Activated naive CD4-positive, alpha-beta T cell treated with anti-CD3 and anti-CD28 coated beads, Interleukin-2, amount 50 U/mL, for 24 hours (primary cell): ENCODE measurements around the gene ACTG2.
"Not testable (repeated sequence)": the region's sequence is repeated elsewhere in the genome, so short reads cannot be mapped to it uniquely, and the experiment has no call there.

Experiments used
- H3K27ac Mint-ChIP-seq: one replicate; pipeline ENCODE4 v1.8.0; 2021; ENCODE audit warnings: mild to moderate bottlenecking, mixed read lengths
- H3K27me3 Mint-ChIP-seq: one replicate; pipeline ENCODE4 v1.8.0; 2021; ENCODE audit warnings: mixed read lengths
- H3K36me3 Mint-ChIP-seq: one replicate; pipeline ENCODE4 v1.8.0; 2021; ENCODE audit warnings: mixed read lengths
- H3K4me1 Mint-ChIP-seq: one replicate; pipeline ENCODE4 v1.8.0; 2021; ENCODE audit warnings: mixed read lengths
- H3K4me3 Mint-ChIP-seq: one replicate; pipeline ENCODE4 v1.8.0; 2021; ENCODE audit warnings: mild to moderate bottlenecking, mixed read lengths
- H3K9me3 Mint-ChIP-seq: one replicate; pipeline ENCODE4 v1.8.0; 2021; ENCODE audit warnings: mixed read lengths

Gene ACTG2

DNA sequence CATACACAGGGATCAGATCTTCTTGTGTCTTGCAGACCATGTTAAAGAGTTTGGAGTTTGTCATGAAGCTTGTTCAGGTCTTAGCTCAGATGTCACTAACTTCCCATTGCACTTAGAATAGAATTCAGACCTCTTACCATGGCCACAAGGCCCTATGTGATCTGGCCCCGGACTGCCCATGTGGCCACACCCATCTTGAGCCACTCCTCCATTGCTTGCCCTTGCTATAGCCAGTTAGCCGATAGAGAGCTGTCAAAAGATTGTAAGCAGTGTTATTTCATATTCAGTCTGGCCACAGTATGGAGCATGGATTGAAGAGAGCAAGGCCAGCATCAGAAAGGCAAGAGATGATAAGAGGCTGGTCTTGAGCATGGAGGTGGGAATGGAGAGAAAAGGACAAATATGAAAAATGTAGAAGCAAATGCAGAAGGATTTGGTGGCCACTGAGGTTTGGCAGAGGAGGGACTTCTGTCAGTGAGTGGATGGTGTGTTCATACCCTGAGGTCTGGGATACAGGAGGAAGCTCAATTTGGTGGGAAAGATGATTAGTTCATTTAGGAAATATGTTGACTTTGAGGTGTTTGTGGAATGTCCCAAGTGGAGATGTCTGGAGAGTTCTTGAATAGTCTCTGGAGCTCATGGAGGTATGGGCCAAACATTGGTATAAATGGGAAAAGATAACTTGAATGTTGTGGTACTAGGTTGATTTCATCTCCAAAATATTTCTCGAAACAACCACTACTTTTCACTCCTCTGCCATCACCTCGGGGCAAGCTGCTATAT, 44.5 kb downstream of the ACTG2 start:
- Mint-ChIP-seq H3K4me1 (peaks cover 88% of the 10 kb centered on the region), H3K27me3 (no peaks in the 10 kb centered on the region), H3K36me3 (peaks cover 23% of the 10 kb centered on the region), H3K4me3 (no peak overlapping the region), H3K27ac (peak overlapping the region; percentile 9), H3K9me3 (no peaks in the 10 kb centered on the region)

DNA sequence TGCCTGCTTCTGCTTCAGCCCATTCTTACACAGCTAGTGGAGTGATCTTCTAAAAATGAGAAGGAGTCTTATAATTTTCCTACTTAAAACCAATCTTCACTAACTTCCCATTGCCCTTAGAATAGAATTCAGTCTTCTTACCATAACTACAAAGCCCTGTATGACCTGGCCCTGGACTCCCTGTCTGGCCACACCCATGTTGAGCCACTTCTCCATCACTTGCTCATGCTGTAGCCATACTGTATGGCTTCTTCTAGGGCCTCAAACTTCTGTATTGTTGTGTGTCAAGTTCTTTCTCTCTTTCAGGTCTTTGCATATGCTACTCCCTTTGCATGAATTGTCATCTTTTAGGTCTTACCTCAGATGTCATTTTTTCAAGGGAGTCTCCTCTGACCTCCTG, 45.1 kb downstream of the ACTG2 start:
- H3K36me3 Mint-ChIP-seq: peaks cover 28% of the 10 kb centered on the region
- no peaks in the 10 kb centered on the region for H3K27me3 Mint-ChIP-seq
- H3K4me1 Mint-ChIP-seq: peaks cover 88% of the 10 kb centered on the region
- H3K9me3 Mint-ChIP-seq: no peaks in the 10 kb centered on the region
- no peak overlapping the region for H3K4me3 Mint-ChIP-seq
- H3K27ac Mint-ChIP-seq: peak overlapping the region; percentile 73

- Mint-ChIP-seq H3K27me3 (no peaks in the 10 kb centered on the region), H3K9me3 (no peaks in the 10 kb centered on the region), H3K27ac (peak overlapping the region; percentile 46), H3K4me3 (peak overlapping the region; percentile 36), H3K36me3 (peaks cover 26% of the 10 kb centered on the region), H3K4me1 (peaks cover 86% of the 10 kb centered on the region)
Measured at GRCh38 chr2:73938718-73939352, 46.0 kb downstream of the ACTG2 start.

DNA sequence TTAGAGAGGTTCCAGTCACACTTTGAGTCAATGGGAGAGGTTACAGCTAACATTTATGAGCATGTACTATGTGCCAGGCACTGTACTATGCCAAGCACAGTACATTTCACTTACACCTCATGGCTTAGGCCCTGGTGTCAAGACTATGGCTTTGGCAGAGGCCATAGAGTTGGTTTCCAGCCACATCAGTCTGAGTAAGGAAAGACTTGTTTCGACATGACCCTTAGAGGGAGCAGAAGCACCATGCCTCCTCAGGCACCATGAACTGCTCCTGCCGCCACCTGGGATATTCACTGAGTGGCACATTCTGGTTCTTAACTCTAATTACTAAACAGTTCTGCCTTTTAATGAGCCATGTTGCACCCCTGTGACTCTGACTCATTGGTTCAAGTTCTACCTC, 46.6 kb downstream of the ACTG2 start:
- Mint-ChIP-seq H3K4me3 (peak overlapping the region; percentile 43), H3K4me1 (peaks cover 87% of the 10 kb centered on the region), H3K9me3 (no peaks in the 10 kb centered on the region), H3K36me3 (peaks cover 27% of the 10 kb centered on the region), H3K27ac (peak overlapping the region; percentile 94), H3K27me3 (no peaks in the 10 kb centered on the region)

GRCh38 chr2:73940066-73940465, 47.3 kb downstream of the ACTG2 start:
- peaks cover 93% of the 10 kb centered on the region for H3K4me1 Mint-ChIP-seq
- H3K27me3 Mint-ChIP-seq, H3K9me3 Mint-ChIP-seq: not testable (repeated sequence)
- peak overlapping the region; percentile 43 for H3K4me3 Mint-ChIP-seq
- H3K36me3 Mint-ChIP-seq: peaks cover 32% of the 10 kb centered on the region
- H3K27ac Mint-ChIP-seq: peak overlapping the region; percentile 94

GRCh38 chr2:73942664-73943063, 49.9 kb downstream of the ACTG2 start:
- Mint-ChIP-seq H3K4me3 (peak overlapping the region; percentile 26), H3K36me3 (peaks cover 26% of the 10 kb centered on the region)

GRCh38 chr2:73944714-73945113, 51.9 kb downstream of the ACTG2 start:
- H3K9me3 Mint-ChIP-seq: no peaks in the 10 kb centered on the region
- H3K27me3 Mint-ChIP-seq: no peaks in the 10 kb centered on the region
- peak overlapping the region; percentile 15 for H3K4me3 Mint-ChIP-seq
- peaks cover 93% of the 10 kb centered on the region for H3K4me1 Mint-ChIP-seq
- peak overlapping the region; percentile 79 for H3K27ac Mint-ChIP-seq
- peaks cover 28% of the 10 kb centered on the region for H3K36me3 Mint-ChIP-seq

More at GRCh38 chr2:73942664-73943063, 49.9 kb downstream of the ACTG2 start:
- peaks cover 93% of the 10 kb centered on the region for H3K4me1 Mint-ChIP-seq
- no peaks in the 10 kb centered on the region for H3K9me3 Mint-ChIP-seq
- peak overlapping the region; percentile 68 for H3K27ac Mint-ChIP-seq
- H3K27me3 Mint-ChIP-seq: no peaks in the 10 kb centered on the region

GRCh38 chr2:73946215-73946614, 53.4 kb downstream of the ACTG2 start:
- H3K27me3 Mint-ChIP-seq: no peaks in the 10 kb centered on the region
- H3K9me3 Mint-ChIP-seq: no peaks in the 10 kb centered on the region
- peak overlapping the region; percentile 49 for H3K27ac Mint-ChIP-seq
- H3K36me3 Mint-ChIP-seq: peaks cover 30% of the 10 kb centered on the region
- peaks cover 93% of the 10 kb centered on the region for H3K4me1 Mint-ChIP-seq
- peak overlapping the region; percentile 12 for H3K4me3 Mint-ChIP-seq

DNA sequence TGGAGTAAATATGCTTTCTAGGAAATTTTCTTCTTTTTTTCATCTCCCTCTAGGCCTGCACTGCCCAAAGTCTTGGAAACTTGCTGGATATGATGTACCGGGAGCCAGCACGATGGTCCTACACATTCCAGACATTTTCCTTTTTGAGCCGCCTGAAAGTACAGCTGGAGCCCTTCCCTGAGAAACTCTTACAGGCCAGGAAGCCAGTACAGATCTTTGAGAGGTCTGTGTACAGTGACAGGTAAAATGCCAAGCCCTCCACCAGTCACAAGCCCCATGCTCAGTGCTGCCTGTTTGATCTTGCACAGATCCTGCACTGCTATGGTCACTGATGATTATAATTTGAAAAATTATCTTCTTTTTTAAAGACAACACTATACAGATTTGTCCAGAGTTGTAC, 53.9 kb downstream of the ACTG2 start:
- H3K9me3 Mint-ChIP-seq: no peaks in the 10 kb centered on the region
- H3K27ac Mint-ChIP-seq: peak overlapping the region; percentile 49
- H3K36me3 Mint-ChIP-seq: peaks cover 31% of the 10 kb centered on the region

GRCh38 chr2:73947412-73948018, 54.7 kb downstream of the ACTG2 start:
- no peaks in the 10 kb centered on the region for H3K27me3 Mint-ChIP-seq

More for the DNA sequence above, 53.9 kb downstream of the ACTG2 start:
- Mint-ChIP-seq H3K4me1 (peaks cover 94% of the 10 kb centered on the region), H3K27me3 (no peaks in the 10 kb centered on the region), H3K4me3 (no peak overlapping the region)

DNA sequence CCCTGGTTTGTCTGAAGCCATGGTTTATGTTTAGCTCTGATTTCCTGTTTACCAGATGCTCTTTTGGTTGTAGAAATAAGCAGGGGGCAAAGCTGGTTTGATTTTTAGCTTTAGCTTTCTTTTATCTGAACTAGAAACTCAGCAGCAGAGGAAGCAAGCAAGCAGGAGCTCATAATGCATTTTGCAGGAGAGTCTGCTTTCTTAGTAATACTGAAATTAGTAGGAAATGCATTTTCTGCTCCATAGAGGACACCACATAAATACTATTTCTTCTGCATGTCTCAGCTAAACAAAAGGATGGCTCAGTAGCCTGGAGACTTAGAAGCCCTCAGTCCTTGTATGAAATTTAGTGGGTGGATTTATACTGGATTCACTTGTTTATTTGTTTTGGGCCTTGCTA, 57.0 kb downstream of the ACTG2 start:
- Mint-ChIP-seq H3K9me3 (no peaks in the 10 kb centered on the region), H3K27ac (no peak overlapping the region), H3K4me1 (peaks cover 87% of the 10 kb centered on the region), H3K4me3 (no peak overlapping the region), H3K27me3 (no peaks in the 10 kb centered on the region), H3K36me3 (peaks cover 34% of the 10 kb centered on the region)

More at GRCh38 chr2:73947412-73948018, 54.7 kb downstream of the ACTG2 start:
- Mint-ChIP-seq H3K36me3 (peaks cover 38% of the 10 kb centered on the region), H3K4me1 (peaks cover 95% of the 10 kb centered on the region), H3K4me3 (no peak overlapping the region), H3K27ac (no peak overlapping the region), H3K9me3 (no peaks in the 10 kb centered on the region)

- peaks cover 82% of the 10 kb centered on the region for H3K4me1 Mint-ChIP-seq
- peaks cover 38% of the 10 kb centered on the region for H3K36me3 Mint-ChIP-seq
- no peaks in the 10 kb centered on the region for H3K9me3 Mint-ChIP-seq
- H3K27ac Mint-ChIP-seq: no peak overlapping the region
- no peak overlapping the region for H3K4me3 Mint-ChIP-seq
- no peaks in the 10 kb centered on the region for H3K27me3 Mint-ChIP-seq
Measured at GRCh38 chr2:73952499-73953446, 60.0 kb downstream of the ACTG2 start.

- no peaks in the 10 kb centered on the region for H3K27me3 Mint-ChIP-seq
- no peak overlapping the region for H3K4me3 Mint-ChIP-seq
- peaks cover 46% of the 10 kb centered on the region for H3K36me3 Mint-ChIP-seq
- no peak overlapping the region for H3K27ac Mint-ChIP-seq
- peaks cover 57% of the 10 kb centered on the region for H3K4me1 Mint-ChIP-seq
- no peaks in the 10 kb centered on the region for H3K9me3 Mint-ChIP-seq
Measured at GRCh38 chr2:73956218-73956865, 63.5 kb downstream of the ACTG2 start.

DNA sequence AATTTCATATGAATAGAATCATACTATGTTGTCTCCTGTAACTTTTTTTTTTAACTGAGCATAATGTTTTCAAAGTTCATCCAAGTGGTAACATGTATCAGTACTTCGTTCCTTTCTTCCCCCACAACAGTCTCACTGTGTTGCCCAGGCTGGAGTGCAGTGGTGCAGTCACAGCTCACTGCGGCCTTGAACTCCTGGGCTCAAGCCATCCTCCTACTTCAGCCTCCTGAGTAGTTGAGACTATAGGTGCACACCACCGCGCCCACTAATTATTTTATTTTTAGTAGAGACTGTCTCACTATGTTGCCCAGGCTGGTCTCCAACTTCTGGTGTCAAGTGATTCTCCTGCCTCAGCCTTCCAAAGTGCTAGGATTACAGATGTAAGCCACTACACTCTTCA, 68.5 kb downstream of the ACTG2 start:
- Mint-ChIP-seq H3K4me3 (no peak overlapping the region), H3K27ac (no peak overlapping the region), H3K9me3 (peaks cover 5% of the 10 kb centered on the region), H3K36me3 (peaks cover 31% of the 10 kb centered on the region), H3K27me3 (no peaks in the 10 kb centered on the region), H3K4me1 (peaks cover 55% of the 10 kb centered on the region)
